Measurements from ENCODE around the gene DACH2.
A peak's percentile ranks its signal among the peaks of the same experiment; 100 is the strongest.

DACH2 gene

DNA sequence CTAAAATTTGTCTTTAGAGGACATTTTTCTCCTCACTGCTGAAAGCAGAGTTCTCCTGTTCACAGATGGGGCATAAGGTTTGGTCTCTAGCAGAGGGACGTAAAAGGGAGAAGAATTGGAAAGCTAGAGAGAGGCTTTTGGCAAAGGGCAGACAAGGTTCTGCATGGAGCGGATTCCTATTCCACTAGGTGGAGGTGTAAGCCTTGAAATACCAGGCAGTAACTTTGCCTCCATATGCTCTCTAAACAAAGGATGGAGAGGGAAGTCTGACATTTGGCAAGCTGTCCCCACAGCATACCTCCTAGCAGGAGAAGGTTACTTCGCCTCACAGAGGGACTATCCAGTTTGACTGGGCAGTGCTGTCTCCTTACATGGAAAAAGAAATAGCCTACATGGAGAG lies 174.7 kb downstream of the DACH2 start:
- DNase-seq (ENCODE audit: low read depth, low spot score), result no peak

- DNase-seq (ENCODE audit: low read depth, low spot score), result no peak
These were observed 180.9 kb downstream of the DACH2 start for GRCh38 chrX:86329174-86329573.

- DNase-seq (ENCODE audit: low read depth, low spot score), result peak; percentile 7
These were observed 200.4 kb downstream of the DACH2 start for GRCh38 chrX:86348669-86349068.

DNA sequence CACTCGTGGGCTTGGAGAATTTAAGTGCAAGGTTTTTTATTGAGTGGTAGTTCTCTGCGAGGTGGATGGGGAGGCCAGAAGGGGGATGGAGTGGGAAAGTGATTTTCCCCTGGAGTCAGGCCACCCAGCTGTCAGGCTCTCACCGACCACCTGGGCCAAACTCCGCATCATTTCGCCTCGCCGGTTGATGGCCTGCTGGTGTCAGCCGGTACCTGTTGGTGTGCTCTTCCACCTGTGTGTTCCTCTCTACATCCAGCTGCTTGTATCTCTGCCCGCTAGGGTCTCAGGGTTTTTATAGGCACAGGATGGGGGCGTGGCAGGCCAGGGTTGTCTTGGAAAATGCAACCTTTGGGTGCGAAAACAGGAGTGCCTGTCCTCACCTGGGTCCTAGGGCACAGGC lies 200.9 kb downstream of the DACH2 start:
- no peak for DNase-seq (ENCODE audit: low read depth, low spot score)

GRCh38 chrX:86369847-86370630 lies 221.8 kb downstream of the DACH2 start:
- no peak for DNase-seq (ENCODE audit: low read depth, low spot score)

GRCh38 chrX:86370927-86371326 lies 222.7 kb downstream of the DACH2 start:
- DNase-seq (ENCODE audit: low read depth, low spot score), result no peak

DNA sequence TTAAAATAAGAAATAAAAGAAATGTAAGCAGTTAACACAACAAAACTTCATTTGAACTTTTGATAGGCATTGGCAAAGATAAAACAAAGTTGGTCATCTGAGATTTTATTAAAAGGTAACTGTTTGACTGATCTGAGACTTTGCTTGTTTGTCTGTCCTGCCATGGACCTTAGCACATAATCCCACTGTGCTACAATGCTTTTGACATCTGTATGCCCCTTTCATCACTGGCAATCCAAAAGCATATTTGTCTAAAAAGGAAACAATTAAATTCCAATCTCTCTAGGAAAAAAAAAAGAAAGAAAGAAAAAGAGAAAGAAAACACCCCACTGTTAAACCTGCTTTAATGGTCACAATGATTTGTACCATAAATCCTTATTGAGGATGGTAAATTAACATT lies 231.0 kb downstream of the DACH2 start:
- no peak for DNase-seq (ENCODE audit: low read depth, low spot score)

DNA sequence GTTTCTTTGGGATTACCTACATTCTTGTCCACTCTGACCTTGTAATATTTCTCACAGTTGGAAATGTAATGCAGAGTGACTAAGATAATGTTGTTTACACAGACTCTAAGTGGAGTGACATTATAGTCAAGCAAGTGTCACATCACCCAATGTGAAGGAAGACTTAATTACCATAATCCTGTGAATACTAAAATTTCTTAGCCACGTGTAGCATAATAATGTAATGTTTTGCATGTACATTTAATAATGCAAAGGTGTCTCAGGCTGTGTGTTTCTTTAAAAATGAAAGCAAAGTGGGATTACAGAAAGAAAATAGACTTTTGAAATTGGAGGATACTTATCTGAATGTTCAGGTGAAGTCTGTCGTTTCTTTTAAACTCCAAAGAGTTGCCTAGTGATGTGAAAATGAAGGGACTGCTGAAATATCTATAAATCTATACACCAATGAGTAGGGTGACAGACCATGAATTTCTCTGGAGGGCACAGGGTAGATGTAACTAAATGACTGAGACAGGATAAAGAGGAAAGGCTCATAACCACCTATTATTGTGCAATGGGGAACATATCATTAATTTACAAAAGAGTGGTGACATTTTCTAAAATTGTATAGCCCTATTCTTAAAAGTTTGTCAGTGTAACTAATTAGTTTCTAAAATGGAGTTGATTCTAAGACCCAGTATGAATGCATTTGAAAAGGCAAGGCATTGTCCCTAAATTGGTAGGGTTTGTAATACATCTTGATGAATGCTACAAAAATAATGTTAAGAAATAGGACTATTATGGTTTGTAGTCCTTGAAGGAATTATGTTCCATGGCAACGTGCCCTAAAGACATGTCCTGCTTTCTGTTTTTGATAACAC lies 235.7 kb downstream of the DACH2 start:
- no peak for DNase-seq (ENCODE audit: low read depth, low spot score)

DNA sequence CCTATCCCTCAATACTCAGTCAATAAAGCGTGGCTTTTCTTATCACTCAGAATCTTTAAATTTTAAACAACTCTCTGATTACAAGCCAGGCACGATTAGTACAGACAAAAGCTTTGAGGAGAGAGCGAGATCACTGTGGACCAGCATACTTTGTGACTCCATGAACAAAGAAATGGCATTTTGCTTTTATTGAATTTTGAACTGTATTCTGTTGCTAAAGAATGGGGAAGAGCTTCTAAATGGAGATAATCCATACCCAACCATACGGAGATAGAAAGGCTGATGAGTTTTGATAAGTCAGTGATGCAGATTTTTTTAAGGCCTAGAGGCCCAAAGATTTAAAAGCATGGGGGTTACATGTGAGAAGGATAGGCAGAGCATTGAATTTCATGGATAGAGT lies 259.1 kb downstream of the DACH2 start:
- no peak for DNase-seq (ENCODE audit: low read depth, low spot score)

- no peak for DNase-seq (ENCODE audit: low read depth, low spot score)
These were observed 273.5 kb downstream of the DACH2 start for GRCh38 chrX:86421771-86422170.

GRCh38 chrX:86436116-86436515 lies 287.9 kb downstream of the DACH2 start:
- DNase-seq (ENCODE audit: low read depth, low spot score), result no peak

GRCh38 chrX:86455495-86455894 lies 307.2 kb downstream of the DACH2 start:
- DNase-seq (ENCODE audit: low read depth, low spot score), result no peak

DNA sequence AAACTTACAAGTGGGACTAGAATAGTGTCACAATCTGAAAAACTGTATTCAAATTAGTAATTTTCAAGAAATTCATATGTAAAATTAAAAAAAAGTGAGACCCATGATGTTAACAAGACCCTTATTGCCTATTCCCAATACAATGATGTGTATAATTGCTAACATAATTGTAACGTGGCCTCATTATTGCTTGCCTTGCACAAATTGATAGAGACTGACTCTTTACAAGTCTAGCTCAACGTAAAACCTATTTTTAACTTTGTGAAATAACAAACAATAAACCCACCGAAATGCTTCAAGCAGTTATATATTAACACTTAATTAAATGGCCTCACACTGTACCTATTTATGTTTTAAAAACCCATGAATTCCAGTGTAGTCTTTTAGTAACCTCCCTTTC lies 312.5 kb downstream of the DACH2 start:
- no peak for DNase-seq (ENCODE audit: low read depth, low spot score)

GRCh38 chrX:86504297-86504696 lies 356.0 kb downstream of the DACH2 start:
- no peak for DNase-seq (ENCODE audit: low read depth, low spot score)

DNA sequence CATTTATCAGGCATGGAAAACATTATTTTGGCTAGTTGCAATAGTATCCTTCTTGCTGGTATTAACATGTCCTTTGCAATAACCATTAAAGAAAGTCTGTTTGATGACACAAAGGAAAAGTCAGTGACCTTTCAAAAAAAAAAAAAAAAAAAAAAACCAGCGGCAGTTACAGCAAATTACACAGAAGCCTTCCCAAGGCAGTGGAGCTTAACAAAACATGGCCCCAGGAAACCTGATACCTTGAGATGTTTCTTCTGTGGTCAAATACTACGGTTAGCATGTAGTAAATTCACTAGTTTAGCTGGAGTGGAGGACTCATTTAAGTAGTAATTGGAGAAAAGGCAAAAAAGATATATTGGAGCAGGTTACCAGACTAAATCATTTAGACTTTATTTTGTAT lies 359.1 kb downstream of the DACH2 start:
- no peak for DNase-seq (ENCODE audit: low read depth, low spot score)

- no peak for DNase-seq (ENCODE audit: low read depth, low spot score)
These were observed 431.5 kb downstream of the DACH2 start for GRCh38 chrX:86579777-86580176.

- no peak for DNase-seq (ENCODE audit: low read depth, low spot score)
These were observed 456.4 kb downstream of the DACH2 start for GRCh38 chrX:86604607-86605006.

GRCh38 chrX:86696951-86697350 lies 548.7 kb downstream of the DACH2 start:
- DNase-seq (ENCODE audit: low read depth, low spot score), result no peak

GRCh38 chrX:86711531-86712180 lies 563.4 kb downstream of the DACH2 start:
- no peak for DNase-seq (ENCODE audit: low read depth, low spot score)

DNA sequence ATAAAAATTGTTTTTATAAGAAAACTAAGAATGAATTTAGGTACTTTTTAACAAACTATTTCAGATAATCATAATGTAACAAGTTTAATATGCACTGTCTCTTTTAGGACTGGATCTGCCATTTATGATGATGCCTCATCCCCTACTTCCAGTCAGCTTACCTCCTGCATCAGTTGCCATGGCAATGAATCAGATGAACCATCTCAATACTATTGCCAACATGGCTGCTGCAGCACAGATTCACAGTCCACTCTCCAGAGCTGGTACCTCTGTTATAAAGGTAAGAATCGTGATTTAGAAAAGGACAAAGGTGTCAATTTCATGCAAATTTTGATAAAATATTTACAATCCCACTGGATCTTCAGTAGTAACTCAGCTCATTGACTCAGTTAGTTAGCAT lies 566.2 kb downstream of the DACH2 start:
- DNase-seq (ENCODE audit: low read depth, low spot score), result no peak

DNA sequence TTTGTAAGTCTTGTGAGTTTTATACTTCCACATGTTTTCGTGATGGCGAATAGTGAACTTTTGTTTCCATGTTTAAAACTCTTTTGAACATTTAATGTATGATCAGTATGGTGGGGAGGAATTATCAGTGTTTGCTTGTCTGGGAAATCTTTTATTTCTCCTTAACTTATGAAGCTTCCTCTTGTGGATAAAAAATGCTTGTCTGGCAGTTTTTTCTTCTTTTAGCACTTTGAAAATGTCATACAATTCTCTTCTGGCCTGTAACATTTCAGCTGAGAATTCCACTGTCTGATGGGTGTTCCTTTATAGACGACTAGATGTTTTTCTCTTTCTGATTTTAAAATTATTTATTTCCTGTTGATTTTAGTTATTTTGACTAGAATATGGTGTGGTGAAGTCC lies 576.0 kb downstream of the DACH2 start:
- no peak for DNase-seq (ENCODE audit: low read depth, low spot score)

DNA sequence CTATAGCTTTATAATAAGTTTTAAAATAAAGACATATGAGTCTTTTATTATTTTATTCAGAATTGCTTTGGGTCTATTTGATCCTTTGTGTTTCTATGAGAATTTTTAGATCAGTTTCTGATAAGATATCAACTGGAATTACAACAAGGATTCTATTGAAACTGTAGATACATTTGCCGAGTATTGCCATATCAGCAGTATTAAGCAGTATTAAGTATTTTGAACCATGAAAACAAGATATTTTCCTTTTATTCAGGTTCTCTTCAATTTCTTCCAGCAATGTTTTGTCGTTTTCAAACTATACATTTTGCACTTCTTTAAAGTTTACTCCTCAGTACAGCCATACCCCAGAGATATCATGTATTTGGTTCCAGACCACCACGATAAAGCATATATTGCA lies 598.8 kb downstream of the DACH2 start:
- DNase-seq (ENCODE audit: low read depth, low spot score), result no peak

DNA sequence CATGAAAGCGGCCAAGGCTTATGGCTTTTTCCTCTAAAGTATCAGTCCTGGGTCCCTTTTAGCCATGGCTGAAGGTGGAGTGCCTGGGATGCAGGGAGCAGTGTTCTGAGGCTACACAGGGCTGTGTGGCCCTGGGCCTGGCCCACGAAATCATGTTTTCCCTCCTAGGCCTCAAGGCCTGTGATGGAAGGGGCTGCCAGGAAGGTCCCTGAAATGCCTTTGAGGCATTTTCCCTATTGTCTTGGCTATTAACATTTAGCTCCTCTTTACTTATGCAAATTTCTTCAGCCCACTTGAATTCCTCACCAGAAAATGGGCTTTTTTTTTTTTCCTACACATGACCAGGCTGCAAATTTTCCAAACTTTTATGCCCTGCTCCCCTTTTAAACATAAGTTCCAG lies 657.0 kb downstream of the DACH2 start:
- DNase-seq (ENCODE audit: low read depth, low spot score), result no peak
